CD4-positive, alpha-beta T cell treated with Interferon alpha-2 for 1 hour (primary cell): ENCODE data around the gene FMNL2.
A peak's percentile ranks its signal among the peaks of the same experiment; 100 is the strongest.

ENCODE experiments used
- DNase-seq, 2 donors: peaks; one replicate each; pipeline ENCODE4 v3.0.0-alpha.2; 2020 to 2022

Gene FMNL2

DNA sequence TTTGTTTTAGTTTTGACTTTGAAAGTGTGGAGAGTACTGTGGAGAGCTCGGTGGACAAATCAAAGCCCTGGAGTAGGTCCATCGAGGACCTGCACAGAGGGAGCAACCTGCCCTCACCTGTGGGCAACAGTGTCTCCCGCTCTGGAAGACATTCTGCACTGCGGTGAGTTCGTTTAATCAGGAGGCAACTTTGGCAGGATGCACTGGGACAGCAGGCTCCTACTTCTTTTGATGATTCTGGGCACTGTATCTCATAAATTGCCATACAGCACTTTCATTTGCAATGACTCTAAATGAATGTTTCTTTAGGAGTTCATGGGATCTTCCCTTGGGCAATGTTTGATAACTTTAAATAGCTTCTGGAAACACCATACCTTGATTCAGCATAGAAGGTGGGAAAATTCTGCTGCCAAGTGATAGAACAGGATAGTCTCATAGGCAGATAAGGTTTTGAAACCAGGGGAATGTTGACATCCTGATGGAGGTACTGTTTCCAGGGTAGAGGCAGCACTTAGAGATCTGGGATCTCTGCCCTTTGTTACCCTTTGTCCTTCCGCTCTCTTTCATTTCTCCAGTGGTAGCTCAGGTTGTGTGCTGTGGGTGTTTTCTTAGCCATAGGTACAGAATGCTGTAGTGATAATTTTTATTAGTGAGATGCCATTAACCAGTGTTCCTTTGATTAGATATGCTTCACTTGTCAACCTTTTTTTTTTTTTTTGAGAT lies 226.1 kb downstream of the FMNL2 start:
- no peak for DNase-seq

DNA sequence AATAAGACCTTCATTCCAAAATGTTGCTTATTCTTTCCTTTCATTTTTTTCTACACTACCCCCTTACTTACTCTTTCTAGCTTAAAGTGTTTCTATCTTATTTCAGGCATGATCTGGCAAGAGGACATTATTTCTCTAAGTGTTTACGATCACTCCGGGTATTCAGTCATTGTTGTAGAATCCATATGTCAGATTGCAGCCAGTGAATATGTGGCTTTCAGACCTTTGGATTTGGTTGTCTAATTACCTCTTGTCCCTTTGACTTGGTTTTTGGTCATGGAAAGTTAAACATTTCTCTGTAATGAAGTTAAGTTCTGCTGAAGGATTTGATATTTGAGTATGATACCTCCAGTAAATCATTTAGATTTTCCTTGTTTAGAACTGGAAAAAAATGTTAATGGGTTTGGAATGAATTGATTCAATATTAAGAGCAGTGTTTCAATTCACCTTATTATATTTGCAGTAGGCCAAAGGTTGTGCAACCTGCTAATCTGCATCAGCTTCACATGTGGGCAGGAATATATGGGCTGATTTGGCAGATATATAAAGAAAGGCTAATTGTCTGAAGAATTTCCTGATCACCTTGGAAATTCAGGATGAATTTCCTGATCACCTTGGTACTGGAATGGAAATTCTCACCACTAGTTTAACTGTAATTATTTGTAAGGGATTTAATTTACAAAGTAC lies 227.4 kb downstream of the FMNL2 start:
- DNase-seq: no peak

DNA sequence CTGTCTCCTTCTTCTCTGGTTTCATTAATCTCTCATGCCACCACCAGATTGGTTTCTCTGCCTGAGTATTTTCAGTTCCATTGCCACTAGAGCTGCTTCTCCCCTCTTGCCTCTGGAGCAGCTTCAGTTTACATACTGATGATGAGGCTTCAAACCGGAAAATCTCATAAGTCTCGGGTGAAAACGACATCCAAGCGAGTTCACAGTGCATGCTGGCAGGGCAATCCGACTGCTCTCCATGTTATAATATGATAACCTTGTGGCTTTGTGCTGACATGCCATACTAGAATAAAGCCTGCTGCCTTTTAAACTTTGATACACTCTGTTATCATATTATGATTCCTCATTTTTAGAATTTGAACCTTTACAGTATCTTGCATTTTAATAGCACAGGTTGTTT lies 228.8 kb downstream of the FMNL2 start:
- no peak for DNase-seq

DNA sequence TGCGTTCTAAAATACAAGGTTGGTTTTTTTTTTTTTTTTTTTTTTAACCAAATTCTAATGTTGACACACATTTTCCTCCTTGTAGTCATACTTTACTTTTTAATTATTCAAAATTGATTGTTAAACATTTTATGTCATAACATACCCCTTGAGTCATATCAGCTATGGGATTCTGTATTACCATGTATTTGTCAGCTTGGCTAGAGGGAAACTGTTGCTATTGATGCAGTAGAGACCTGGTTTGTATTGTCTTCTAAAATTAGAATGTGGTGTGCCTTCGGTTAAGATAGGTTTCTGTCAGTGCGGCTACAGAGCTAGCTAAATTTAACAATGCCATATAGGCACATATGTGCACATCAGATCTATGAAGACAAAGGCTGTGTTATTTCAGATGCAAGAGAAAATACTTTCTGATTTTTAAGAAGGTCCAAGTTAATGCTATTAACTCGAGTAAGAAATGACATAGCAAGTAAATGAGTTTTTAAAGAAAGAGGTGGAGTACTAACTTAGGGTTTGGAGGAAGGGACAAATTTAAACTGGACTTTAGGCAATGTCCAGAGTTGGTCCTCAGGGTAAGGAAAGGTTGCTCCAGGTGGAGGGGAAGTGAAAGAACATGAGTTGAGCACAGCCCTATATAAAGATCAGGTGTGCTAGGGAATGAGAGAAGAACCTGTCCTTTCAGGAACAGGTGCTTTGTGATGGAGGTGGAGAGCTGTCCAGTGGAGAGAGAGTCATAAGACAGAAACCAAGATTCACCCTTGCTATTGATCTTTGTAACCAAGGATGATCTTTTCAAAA lies 230.0 kb downstream of the FMNL2 start:
- DNase-seq: no peak

DNA sequence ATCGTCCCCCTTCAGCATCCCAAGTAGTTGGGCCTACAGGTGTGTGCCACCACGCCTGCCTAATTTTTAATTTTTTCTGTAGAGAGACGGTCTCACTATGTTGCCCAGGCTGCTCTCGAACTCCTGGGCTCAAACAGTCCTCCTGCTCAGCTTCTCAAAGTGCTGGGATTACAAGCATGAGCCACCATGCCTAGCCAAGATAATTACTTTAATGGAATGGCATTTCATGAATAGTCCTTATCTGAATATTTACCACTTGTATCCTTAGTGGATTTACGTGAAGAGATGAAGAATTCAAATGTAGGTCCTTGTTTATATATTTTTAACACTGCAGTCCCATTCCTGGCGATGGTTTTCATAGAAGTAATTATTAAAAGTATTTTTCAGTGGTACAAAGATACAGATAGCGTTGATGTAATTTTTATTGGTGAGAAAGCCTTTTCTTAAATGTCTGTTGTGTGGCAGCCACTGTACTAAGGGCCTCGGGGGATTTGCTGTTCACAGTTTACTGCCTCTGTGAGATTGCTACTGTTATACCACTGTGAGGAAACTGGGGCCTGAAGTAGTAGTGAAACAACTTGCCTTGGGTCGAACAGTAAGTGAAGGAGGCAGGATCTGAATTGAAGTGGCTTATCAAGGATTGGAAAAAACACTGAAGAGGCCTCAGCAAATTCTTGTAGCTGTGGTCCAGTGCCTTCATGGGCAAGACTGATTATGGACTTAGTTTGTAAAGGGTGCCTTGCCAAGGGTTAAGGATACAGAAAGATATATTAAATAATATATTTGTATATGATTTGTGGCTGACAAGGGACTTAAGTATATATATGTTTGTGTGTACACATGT lies 231.1 kb downstream of the FMNL2 start:
- no peak for DNase-seq

DNA sequence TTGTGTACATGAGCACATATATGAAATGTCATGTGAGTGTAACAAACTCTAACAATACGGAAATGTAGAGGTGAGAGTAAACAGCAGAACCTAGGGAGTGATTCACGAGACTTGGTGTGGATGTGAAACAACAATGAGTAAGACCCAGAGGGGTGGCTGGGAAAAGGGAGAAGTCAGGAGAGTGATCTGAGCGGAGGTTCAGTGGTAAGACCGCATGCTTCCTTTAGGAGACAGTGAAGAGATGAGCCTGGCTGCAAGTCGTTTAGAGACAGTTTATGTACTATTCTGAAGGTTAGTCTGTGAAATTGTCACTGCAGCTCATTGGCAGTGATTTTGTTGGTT lies 231.7 kb downstream of the FMNL2 start:
- DNase-seq: peak in 1 of 2 donors; percentile 5

DNA sequence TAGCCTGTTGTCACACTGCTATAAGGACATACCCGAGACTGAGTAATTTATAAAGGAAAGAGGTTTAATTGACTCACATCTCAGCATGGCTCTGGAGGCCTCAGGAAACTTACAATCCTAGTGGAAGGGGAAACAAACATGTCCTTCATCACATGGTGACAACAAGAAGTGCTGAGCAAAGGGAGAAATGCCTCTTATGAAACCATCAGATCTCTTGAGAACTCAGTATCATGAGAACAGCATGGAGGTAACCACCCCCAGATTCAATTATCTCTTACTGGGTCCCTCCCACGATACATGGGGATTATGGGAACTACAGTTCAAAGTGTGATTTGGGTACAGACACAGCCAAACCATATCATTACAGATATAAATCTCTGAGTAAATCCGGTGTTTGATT lies 233.6 kb downstream of the FMNL2 start:
- no peak for DNase-seq

GRCh38 chr2:152569186-152569585 lies 234.2 kb downstream of the FMNL2 start:
- DNase-seq: no peak

DNA sequence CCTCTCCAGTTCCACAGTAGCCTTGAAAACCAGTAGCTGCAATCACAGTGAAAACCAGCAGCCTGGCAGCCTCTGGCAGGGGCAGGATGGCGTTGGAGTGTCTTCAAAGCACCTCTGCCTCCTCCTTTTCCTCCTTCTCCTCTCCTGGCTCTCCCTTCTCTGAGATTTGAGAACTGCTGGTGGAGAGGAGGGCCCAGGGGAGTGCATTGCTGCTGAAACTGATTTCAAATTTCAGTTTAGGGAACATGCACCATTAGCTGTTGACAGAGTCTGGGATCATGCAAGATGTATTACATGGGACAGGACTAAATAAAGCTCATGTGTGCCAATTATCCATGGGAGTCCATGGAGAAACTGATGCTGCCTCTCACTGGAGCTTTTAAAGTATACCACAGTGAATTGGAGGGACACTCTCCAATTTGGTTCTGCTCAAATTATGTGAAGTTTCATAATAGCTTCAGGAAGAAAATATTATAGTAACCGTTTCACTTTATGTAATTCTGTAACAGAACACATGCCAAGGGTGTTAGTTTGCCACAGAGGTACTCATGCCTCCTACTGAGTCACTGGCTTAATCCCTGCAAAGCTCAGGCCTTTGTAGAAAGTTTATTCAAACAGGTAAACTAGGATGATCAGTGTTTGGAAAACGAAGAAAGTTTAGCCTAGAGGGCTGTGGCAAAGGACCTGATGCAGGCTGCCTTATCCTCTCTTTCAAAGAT lies 236.2 kb downstream of the FMNL2 start:
- DNase-seq: no peak

DNA sequence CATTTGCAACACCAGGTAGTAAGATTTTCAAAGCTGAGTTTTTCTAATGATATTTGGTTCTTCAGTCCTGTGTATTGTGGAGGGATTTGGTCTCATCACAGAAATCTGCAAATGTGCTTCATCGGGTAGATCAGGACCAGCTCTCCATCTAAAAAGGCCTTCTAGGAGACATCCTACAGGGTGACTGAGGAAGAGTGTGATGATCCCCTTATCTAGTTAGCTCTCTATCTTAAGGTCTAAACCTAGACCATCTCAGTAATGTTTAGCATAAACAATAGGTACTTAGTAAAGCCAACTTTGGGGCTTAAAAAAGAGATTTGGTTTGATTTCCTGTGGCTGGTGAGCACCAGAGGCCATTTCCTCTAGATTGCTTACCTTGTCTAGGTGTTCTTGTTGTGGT lies 237.1 kb downstream of the FMNL2 start:
- no peak for DNase-seq

DNA sequence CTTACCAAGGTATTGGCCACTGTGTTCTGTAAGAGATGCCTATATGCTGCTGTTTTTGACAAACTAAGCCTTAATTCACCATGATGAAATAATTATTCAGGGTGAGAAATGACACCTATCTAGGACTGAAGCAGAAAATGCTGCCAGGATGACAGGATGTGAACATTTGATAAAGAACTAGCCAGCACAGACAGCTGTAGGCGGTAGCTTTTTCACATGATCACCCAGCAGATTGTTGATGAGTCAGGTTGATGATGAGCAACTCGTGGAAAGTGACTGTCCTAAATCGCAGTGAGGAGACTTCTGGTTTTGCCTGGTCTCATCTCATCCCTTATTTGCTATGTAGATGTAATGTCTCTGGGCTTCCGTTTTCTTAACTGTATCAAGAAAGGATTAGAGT lies 238.2 kb downstream of the FMNL2 start:
- DNase-seq: peak; percentile 1 to 40

DNA sequence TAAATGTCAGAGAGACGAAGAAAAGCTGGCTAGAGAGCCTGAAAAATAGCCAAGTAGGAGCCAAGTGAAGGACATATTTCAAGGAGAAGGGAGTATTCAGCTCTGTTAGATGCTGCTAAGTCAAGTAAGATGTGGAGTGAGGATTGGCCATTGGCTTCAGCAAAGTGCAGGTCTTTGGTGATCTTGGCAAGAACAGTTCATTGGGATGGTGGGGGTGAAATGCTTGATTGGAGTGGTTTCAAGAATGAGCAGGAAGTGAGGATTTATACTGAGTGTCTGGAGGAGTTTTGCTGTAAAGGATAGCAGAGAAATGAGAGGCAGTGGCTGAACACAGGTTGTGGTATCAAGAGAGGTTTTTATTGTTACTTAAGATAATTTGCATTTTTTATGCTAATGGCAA lies 242.6 kb downstream of the FMNL2 start:
- no peak for DNase-seq

- DNase-seq: no peak
Measured at GRCh38 chr2:152578573-152578972, 243.6 kb downstream of the FMNL2 start.

DNA sequence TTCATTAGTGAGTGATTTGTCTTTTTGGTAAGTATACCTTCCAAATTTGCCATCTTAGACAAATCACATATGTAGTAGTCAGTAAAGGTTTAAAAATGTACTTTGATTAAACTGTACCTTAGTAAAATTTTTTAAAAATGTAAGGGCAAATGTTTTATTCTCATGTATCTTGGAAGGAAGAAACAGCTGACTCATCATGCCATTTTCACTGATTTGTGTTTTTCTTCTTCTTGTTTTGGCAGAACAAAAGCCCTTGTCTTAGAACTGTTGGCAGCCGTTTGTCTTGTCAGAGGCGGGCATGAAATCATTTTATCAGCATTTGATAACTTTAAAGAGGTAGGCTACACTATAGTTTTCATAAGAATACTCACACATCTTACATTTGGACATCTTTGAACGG lies 245.7 kb downstream of the FMNL2 start:
- DNase-seq: no peak

DNA sequence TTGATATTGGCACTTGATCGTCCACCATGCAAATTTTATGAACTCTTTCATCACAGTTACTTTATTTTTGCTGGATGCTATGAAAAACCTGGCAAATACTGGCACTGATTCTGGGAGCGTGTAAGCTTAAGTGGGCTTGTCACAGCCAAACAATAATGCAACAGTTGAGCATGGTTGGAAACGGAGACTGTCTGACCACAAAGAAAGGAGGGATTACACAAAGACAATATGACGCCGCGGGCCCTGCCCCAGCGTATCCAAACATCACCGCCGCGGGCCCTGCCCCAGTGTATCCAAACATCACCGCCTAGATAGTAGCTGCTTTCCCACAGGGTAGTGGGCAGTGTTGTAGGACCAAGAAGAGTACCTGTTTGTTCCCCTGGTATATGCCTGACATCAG lies 246.4 kb downstream of the FMNL2 start:
- no peak for DNase-seq

DNA sequence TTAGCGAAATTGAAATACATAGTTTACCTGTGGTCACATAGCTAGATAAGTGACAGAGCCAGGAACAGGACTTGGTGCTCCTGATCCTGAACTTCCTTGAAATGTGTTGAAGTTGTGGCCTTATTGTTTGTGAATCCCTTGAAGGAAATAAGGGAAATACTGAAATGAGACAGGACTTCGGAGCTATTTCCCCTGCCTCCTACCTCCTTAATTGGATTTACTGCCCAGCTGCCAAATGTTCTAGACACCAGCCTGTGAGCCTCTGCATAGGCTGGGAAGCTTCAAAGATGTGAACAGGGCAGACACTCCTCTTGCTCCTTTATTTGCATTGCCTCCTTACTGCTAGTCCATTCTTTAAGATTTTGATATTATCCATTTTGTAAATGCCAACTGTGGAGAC lies 247.1 kb downstream of the FMNL2 start:
- DNase-seq: no peak

DNA sequence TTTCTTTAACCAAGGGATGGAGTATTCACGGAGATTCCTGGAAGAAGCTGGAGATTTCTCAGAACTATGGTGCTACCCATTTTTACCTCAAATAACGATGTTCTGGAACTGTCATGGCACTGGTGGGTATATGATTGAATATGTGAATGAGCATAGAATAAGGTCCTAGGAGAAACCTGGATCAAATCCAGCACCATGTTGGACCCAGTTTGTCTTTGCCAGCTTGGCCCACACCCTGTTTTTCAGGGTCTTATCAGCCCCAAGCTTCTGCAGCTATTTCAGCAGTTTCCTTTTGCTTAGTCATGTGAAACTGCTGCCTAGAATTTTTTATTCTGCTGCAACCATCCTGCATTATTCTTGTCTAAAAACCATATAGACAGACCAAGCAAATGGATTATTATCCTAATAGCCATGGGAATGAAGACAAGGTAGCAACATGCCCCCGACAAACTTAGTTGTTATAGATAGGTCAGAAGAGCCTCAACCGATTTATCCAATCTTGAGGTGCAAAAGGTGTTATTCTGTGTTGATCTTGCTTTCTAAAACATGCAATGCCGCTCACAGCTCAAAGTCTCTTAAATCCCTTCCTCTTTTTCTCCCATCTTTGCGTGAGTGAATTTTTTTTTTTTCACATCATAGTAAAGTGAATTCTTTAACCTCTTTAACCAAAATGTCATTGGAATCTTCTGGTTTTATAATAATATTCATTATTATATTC lies 248.7 kb downstream of the FMNL2 start:
- no peak for DNase-seq

- no peak for DNase-seq
Measured at GRCh38 chr2:152584301-152584700, 249.3 kb downstream of the FMNL2 start.

DNA sequence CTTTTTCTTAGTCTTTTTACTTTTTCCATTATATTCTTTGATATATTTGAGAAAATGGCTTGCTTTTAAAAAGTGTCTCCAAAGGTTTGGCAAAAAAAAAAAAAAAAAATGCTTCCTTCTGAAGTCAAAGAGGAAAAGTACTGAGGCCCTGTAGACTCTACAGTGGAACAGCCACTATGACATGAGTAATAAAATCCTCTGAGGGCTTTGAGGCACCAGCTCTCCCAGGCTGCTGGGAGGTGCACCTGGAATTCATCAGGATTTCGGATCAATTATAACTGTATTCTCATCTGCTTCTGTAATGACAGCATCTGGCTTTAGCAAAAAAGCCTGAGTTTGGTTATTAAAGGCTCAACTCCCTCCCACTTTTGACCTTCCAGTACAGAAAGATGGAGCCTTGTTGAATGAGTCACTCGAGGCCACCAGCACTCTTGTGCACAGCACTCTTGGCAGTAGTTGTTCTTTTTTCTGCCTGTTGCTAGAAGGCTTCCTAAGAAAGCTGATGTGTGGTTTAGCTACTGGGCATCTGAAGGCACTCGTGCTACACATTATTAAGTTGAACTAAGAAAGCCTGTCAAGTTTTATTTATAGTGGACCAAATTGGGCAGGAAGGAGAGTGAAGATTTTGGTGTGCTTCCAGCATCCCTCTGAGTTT lies 251.0 kb downstream of the FMNL2 start:
- DNase-seq: no peak

- DNase-seq: no peak
Measured at GRCh38 chr2:152587187-152587947, 252.4 kb downstream of the FMNL2 start.
